Endothelial cell of umbilical vein (primary cell): Measurements from ENCODE around the gene CELA3A. TPM values are rescaled to one million over a fixed set of nuclear protein-coding genes. Genes with fewer than 3 reads are reported as not detected.
A peak's percentile ranks its signal among the peaks of the same experiment; 100 is the strongest.

Source experiments
- BruUV-seq: library from RNA; stranded (reverse); fragments of 400-500 nt; replicated peaks from 2 replicates; lab custom pipeline; 2021; lab: Mats Ljungman, UMichigan
- CTCF ChIA-PET: fragments of 300-600, 350-600 bp; sonication (Branson Sonifier 250); formaldehyde crosslinking; loops from one replicate; lab custom pipeline; 2021; ENCODE audit warnings: antibody characterized with exemption, inconsistent platforms; lab: Charles Lee
- POLR2A ChIA-PET: fragments of 300-600, 350-600 bp; sonication (Branson Sonifier 250); formaldehyde crosslinking; loops from one replicate; lab custom pipeline; 2021; ENCODE audit warnings: antibody characterized with exemption, inconsistent platforms; lab: Charles Lee
- DNase-seq: peaks from one replicate; pipeline ENCODE4 v3.0.0-alpha.2; 2011; ENCODE audit warnings: low read depth, low spot score
- FAIRE-seq: peaks from 2 replicates; lab custom pipeline; 2011; peaks lifted over from hg19 to GRCh38; lab: Jason Lieb, UNC
- H2AFZ ChIP-seq: 2 replicates; pipeline ENCODE4 v1.6.0; 2012; ENCODE audit warnings: low read depth, low read length, control low read depth, inconsistent platforms
- H3K27ac ChIP-seq: 2 replicates; pipeline ENCODE4 v1.5.1; 2011; ENCODE audit warnings: low read depth, mild to moderate bottlenecking, control low read depth, low read length, moderate library complexity; ENCODE audit not compliant: insufficient read depth
- H3K27me3 ChIP-seq, 2 experiments: 2 replicates each; pipeline versions ENCODE4 v1.6.0 to v1.6.1; 2011; ENCODE audit warnings: low read length in 2 of 2, mixed read lengths in 1 of 2; ENCODE audit not compliant: control insufficient read depth in 2 of 2, insufficient read depth in 2 of 2
- H3K36me3 ChIP-seq, 2 experiments: 2 replicates in 1 of 2; 3 replicates in 1 of 2; pipeline ENCODE4 v1.5.1; 2011; ENCODE audit warnings: low read length in 2 of 2, mild to moderate bottlenecking in 1 of 2, moderate library complexity in 1 of 2; ENCODE audit not compliant: control insufficient read depth in 2 of 2, insufficient read depth in 2 of 2; ENCODE audit errors: extremely low read depth in 1 of 2
- H3K4me1 ChIP-seq: 3 replicates; pipeline ENCODE4 v1.5.1; 2011; ENCODE audit warnings: mild to moderate bottlenecking, low read length; ENCODE audit not compliant: control insufficient read depth, insufficient read depth; ENCODE audit errors: extremely low read depth
- H3K4me2 ChIP-seq: 2 replicates; pipeline ENCODE4 v1.6.1; 2011; ENCODE audit warnings: low read length, control low read depth, mixed read lengths; ENCODE audit not compliant: insufficient read depth
- H3K4me3 ChIP-seq, 3 experiments: fragments of 200-600 bp in 1 of 3; sonication (generic), shearing (Covaris generic) in 1 of 3; replicated peaks in 1 of 3; 2 replicates each; pipeline ENCODE4 v1.5.1; 2011 to 2016; ENCODE audit warnings: control low read depth in 3 of 3, low read length in 3 of 3, mild to moderate bottlenecking in 2 of 3, inconsistent platforms in 1 of 3, low read depth in 1 of 3, moderate library complexity in 1 of 3; ENCODE audit not compliant: insufficient read depth in 1 of 3
- H3K79me2 ChIP-seq: 2 replicates; pipeline ENCODE4 v1.6.0; 2012; ENCODE audit warnings: low read length, inconsistent platforms; ENCODE audit not compliant: control insufficient read depth, insufficient read depth
- H3K9ac ChIP-seq: replicated peaks from 2 replicates; pipeline ENCODE3; 2011; ENCODE audit warnings: low read length, control low read depth; ENCODE audit not compliant: insufficient read depth; ENCODE audit errors: extremely low read depth
- H3K9me1 ChIP-seq: replicated peaks from 3 replicates; pipeline ENCODE4 v1.6.0; 2011; ENCODE audit warnings: mild to moderate bottlenecking, low read length; ENCODE audit not compliant: control insufficient read depth, insufficient read depth; ENCODE audit errors: extremely low read depth
- H3K9me3 ChIP-seq: replicated peaks from 2 replicates; pipeline ENCODE4 v1.5.1; 2012; ENCODE audit warnings: low read length, inconsistent platforms; ENCODE audit not compliant: control insufficient read depth, insufficient read depth
- H4K20me1 ChIP-seq: replicated peaks from 2 replicates; pipeline ENCODE3; 2011; ENCODE audit warnings: mild to moderate bottlenecking, low read length; ENCODE audit not compliant: control insufficient read depth, insufficient read depth; ENCODE audit errors: extremely low read depth
- EZH2 ChIP-seq: IDR thresholded peaks from 2 replicates; pipeline ENCODE4 v1.6.1; 2012; ENCODE audit warnings: borderline replicate concordance, low read depth, mild to moderate bottlenecking, moderate library complexity, low read length, inconsistent platforms; ENCODE audit not compliant: severe bottlenecking
- FOS ChIP-seq: IDR thresholded peaks from 2 replicates; pipeline ENCODE4 v1.6.1; 2011; ENCODE audit warnings: mild to moderate bottlenecking, low read length, moderate library complexity, borderline replicate concordance; ENCODE audit not compliant: insufficient read depth
- GATA2 ChIP-seq: IDR thresholded peaks from 2 replicates; pipeline ENCODE4 v1.7.0; 2011; ENCODE audit warnings: low read depth, mild to moderate bottlenecking, moderate library complexity, mixed read lengths, low read length; ENCODE audit not compliant: insufficient read length, insufficient read depth
- JUN ChIP-seq: IDR thresholded peaks from 2 replicates; pipeline ENCODE4 v1.6.1; 2011; ENCODE audit warnings: borderline replicate concordance, low read depth; ENCODE audit not compliant: insufficient read length, insufficient read depth
- MYC ChIP-seq: IDR thresholded peaks from one replicate; pipeline ENCODE4 v1.6.1; 2011; ENCODE audit warnings: mild to moderate bottlenecking, low read depth, low read length
- POLR2A ChIP-seq: IDR thresholded peaks from 2 replicates; pipeline ENCODE4 v1.6.1; 2012; ENCODE audit warnings: low read depth, mild to moderate bottlenecking, control low read depth, low read length
- POLR2AphosphoS5 ChIP-seq: IDR thresholded peaks from 2 replicates; pipeline ENCODE4 v1.6.1; 2012; ENCODE audit warnings: low read depth, mild to moderate bottlenecking, control low read depth, low read length, moderate library complexity; ENCODE audit not compliant: insufficient read depth
- dilution Hi-C: fragments of 300-500 bp; cut with MboI; formaldehyde crosslinking; loops from one replicate; pipeline ENCODE4 v1.15.0; 2019; ENCODE audit warnings: low sequenced_read_pairs; ENCODE audit not compliant: extremely low pct_ligation_motif_present
- intact Hi-C: fragments of 100-400 bp; cut with micrococcal nuclease; formaldehyde crosslinking; loops from one replicate; pipeline ENCODE4 v1.10.0; 2022
- polyA plus RNA-seq, 4 experiments: library from polyadenylated mRNA; depleted of rRNA in 3 of 4; stranded (reverse) in 3 of 4; unstranded in 1 of 4; fragments of >200 nt; gene quantifications; 2 replicates each; pipeline versions ENCODE4 v1.2.1 to v1.2.3, GENCODE V29; 2011 to 2012; ENCODE audit warnings: missing spikeins in 1 of 4
- total RNA-seq: library from RNA; stranded (reverse); gene quantifications from 2 replicates; pipeline ENCODE4 v1.2.3, GENCODE V29; 2021
- TF ChIP-seq, protein P1 (sequence below), 2 donors: IDR thresholded peaks; 1 replicate in 1 of 2; 2 replicates in 1 of 2; pipeline ENCODE4 v1.5.1; 2011; ENCODE audit warnings: low read length in 2 of 2, mild to moderate bottlenecking in 2 of 2, moderate library complexity in 2 of 2, control low read depth in 1 of 2, inconsistent platforms in 1 of 2, low read depth in 1 of 2; ENCODE audit not compliant: insufficient read depth in 1 of 2; ENCODE audit errors: extremely low read depth in 1 of 2
- TF ChIP-seq, protein P2 (sequence below): IDR thresholded peaks from 2 replicates; pipeline ENCODE4 v1.6.1; 2011; ENCODE audit not compliant: insufficient read depth, insufficient read length

The CELA3A gene
- total and polyA plus RNA-seq, 2 donors (not counting 3 experiments of a cell fraction or from before 2014, with no cell fraction given): not detected

- no peaks in the 10 kb centered on the region for H3K27me3 ChIP-seq
- no peak overlapping the region for H3K27ac ChIP-seq
- H3K4me1 ChIP-seq: peaks cover 6% of the 10 kb centered on the region
- H3K4me2 ChIP-seq: no peak overlapping the region
- FAIRE-seq (peak; percentile 15), DNase-seq (no peak)
- TF ChIP-seq MYC (no peak), JUN (no peak), POLR2A (no peak), POLR2AphosphoS5 (no peak), GATA2 (no peak), EZH2 (no peak), FOS (no peak)
- TF ChIP-seq, protein P1, sequence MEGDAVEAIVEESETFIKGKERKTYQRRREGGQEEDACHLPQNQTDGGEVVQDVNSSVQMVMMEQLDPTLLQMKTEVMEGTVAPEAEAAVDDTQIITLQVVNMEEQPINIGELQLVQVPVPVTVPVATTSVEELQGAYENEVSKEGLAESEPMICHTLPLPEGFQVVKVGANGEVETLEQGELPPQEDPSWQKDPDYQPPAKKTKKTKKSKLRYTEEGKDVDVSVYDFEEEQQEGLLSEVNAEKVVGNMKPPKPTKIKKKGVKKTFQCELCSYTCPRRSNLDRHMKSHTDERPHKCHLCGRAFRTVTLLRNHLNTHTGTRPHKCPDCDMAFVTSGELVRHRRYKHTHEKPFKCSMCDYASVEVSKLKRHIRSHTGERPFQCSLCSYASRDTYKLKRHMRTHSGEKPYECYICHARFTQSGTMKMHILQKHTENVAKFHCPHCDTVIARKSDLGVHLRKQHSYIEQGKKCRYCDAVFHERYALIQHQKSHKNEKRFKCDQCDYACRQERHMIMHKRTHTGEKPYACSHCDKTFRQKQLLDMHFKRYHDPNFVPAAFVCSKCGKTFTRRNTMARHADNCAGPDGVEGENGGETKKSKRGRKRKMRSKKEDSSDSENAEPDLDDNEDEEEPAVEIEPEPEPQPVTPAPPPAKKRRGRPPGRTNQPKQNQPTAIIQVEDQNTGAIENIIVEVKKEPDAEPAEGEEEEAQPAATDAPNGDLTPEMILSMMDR (IDR thresholded peaks at IDR 0.05; ENCODE audit: extremely low read depth in 1 of 2, insufficient read depth in 1 of 2, low read depth in 1 of 2, low read length in 2 of 2): no peak
- TF ChIP-seq, protein P2, sequence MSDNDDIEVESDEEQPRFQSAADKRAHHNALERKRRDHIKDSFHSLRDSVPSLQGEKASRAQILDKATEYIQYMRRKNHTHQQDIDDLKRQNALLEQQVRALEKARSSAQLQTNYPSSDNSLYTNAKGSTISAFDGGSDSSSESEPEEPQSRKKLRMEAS: no peak
- H2AFZ ChIP-seq: no peak overlapping the region
- H3K36me3 ChIP-seq: no peaks in the 10 kb centered on the region
- no peaks in the 10 kb centered on the region for H3K9me3 ChIP-seq
- no peak overlapping the region for H3K4me3 ChIP-seq
- no TSS peak for BruUV-seq
- dilution Hi-C loops: no loop called here
- no peaks in the 10 kb centered on the region for H3K9me1 ChIP-seq
- no peaks in the 10 kb centered on the region for H3K79me2 ChIP-seq
- intact Hi-C loops: no loop called here
- no peak overlapping the region for H3K9ac ChIP-seq
- H4K20me1 ChIP-seq: no peaks in the 10 kb centered on the region
- POLR2A ChIA-PET: interaction anchor here (0.7 to 1.2 kb wide), 2 partner anchors 59 to 62 kb away, joined by 3 to 5 read pairs; no protein-coding TSS in a partner anchor
- CTCF ChIA-PET: interaction anchor here (0.9 to 1.6 kb wide), 3 partner anchors 10 to 62 kb away, joined by 3 to 5 read pairs (median 4); partner anchors contain the start of gene CDC42
Measured at GRCh38 chr1:22030057-22030456, 28.6 kb downstream of the CELA3A start.
